ENCODE measurements around the gene AP1S1. TPM values are rescaled to one million over a fixed set of nuclear protein-coding genes. Genes with fewer than 3 reads are reported as not detected.

Gene AP1S1
- total and polyA plus RNA-seq, 9 of the 15 experiments (the other 6 are each of a cell fraction or from before 2014, with no cell fraction given) = 4.4 to 149 (median 89.4) TPM

DNA sequence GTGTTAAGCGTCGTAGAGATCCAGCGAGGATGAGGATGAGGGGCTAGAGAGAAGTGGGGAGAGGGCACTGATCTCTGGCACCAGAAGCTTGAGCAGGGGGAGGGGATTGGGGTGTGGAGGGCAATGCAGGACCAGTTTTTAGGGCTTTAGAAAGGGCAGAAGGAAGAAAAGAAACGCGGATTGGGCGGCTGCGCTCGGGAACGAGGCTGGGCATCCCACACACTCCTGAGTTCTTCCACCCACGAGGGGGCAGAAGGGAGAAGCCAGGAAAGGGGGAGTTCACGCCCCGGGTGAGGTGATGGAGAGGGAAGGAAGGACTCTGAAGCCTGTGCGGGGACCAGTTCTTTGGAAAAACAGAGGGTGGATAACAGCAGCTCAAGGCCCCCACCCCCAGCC is 17.2 kb downstream of the AP1S1 start (continued):
- TF ChIP-seq, protein P1, sequence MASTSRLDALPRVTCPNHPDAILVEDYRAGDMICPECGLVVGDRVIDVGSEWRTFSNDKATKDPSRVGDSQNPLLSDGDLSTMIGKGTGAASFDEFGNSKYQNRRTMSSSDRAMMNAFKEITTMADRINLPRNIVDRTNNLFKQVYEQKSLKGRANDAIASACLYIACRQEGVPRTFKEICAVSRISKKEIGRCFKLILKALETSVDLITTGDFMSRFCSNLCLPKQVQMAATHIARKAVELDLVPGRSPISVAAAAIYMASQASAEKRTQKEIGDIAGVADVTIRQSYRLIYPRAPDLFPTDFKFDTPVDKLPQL (IDR thresholded peaks at IDR 0.05; ENCODE audit: extremely low read depth, insufficient read length) = no peak
- no peak for TF ChIP-seq MTA1 (IDR thresholded peaks at IDR 0.05; ENCODE audit: borderline replicate concordance)
- no peak for TF ChIP-seq ATF7 (IDR thresholded peaks at IDR 0.05)
- TF ChIP-seq SRSF3 (IDR thresholded peaks at IDR 0.05; ENCODE audit: insufficient read depth, low read length) = no peak
- no peak for TF ChIP-seq PHF21A (IDR thresholded peaks at IDR 0.05; ENCODE audit: borderline replicate concordance, low read depth)
- no peak for TF ChIP-seq ZFP36 (IDR thresholded peaks at IDR 0.05; ENCODE audit: low read depth, low read length, partially characterized antibody)
- TF ChIP-seq, protein P2, sequence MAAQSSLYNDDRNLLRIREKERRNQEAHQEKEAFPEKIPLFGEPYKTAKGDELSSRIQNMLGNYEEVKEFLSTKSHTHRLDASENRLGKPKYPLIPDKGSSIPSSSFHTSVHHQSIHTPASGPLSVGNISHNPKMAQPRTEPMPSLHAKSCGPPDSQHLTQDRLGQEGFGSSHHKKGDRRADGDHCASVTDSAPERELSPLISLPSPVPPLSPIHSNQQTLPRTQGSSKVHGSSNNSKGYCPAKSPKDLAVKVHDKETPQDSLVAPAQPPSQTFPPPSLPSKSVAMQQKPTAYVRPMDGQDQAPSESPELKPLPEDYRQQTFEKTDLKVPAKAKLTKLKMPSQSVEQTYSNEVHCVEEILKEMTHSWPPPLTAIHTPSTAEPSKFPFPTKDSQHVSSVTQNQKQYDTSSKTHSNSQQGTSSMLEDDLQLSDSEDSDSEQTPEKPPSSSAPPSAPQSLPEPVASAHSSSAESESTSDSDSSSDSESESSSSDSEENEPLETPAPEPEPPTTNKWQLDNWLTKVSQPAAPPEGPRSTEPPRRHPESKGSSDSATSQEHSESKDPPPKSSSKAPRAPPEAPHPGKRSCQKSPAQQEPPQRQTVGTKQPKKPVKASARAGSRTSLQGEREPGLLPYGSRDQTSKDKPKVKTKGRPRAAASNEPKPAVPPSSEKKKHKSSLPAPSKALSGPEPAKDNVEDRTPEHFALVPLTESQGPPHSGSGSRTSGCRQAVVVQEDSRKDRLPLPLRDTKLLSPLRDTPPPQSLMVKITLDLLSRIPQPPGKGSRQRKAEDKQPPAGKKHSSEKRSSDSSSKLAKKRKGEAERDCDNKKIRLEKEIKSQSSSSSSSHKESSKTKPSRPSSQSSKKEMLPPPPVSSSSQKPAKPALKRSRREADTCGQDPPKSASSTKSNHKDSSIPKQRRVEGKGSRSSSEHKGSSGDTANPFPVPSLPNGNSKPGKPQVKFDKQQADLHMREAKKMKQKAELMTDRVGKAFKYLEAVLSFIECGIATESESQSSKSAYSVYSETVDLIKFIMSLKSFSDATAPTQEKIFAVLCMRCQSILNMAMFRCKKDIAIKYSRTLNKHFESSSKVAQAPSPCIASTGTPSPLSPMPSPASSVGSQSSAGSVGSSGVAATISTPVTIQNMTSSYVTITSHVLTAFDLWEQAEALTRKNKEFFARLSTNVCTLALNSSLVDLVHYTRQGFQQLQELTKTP (IDR thresholded peaks at IDR 0.05; ENCODE audit: low read depth in 1 of 2, partially characterized antibody in 2 of 2) = no peak
- TF ChIP-seq, protein P3, sequence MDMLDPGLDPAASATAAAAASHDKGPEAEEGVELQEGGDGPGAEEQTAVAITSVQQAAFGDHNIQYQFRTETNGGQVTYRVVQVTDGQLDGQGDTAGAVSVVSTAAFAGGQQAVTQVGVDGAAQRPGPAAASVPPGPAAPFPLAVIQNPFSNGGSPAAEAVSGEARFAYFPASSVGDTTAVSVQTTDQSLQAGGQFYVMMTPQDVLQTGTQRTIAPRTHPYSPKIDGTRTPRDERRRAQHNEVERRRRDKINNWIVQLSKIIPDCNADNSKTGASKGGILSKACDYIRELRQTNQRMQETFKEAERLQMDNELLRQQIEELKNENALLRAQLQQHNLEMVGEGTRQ (CRISPR knock-in tag; IDR thresholded peaks at IDR 0.05) = no peak
- no peak for TF ChIP-seq PURB (CRISPR knock-in tag; IDR thresholded peaks at IDR 0.05; ENCODE audit: low read depth)
- TF ChIP-seq, protein P4, sequence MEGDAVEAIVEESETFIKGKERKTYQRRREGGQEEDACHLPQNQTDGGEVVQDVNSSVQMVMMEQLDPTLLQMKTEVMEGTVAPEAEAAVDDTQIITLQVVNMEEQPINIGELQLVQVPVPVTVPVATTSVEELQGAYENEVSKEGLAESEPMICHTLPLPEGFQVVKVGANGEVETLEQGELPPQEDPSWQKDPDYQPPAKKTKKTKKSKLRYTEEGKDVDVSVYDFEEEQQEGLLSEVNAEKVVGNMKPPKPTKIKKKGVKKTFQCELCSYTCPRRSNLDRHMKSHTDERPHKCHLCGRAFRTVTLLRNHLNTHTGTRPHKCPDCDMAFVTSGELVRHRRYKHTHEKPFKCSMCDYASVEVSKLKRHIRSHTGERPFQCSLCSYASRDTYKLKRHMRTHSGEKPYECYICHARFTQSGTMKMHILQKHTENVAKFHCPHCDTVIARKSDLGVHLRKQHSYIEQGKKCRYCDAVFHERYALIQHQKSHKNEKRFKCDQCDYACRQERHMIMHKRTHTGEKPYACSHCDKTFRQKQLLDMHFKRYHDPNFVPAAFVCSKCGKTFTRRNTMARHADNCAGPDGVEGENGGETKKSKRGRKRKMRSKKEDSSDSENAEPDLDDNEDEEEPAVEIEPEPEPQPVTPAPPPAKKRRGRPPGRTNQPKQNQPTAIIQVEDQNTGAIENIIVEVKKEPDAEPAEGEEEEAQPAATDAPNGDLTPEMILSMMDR (IDR thresholded peaks at IDR 0.05 in 2 of 3, conservative IDR thresholded peaks at IDR 0.05 in 1 of 3; ENCODE audit: insufficient read depth in 2 of 3, low read depth in 1 of 3, low read length in 3 of 3) = peak; percentile 38 to 43 (median 42); a peak in 5 of 6 replicates
- TF ChIP-seq RAD21 (CRISPR knock-in tag; conservative IDR thresholded peaks at IDR 0.05 in 1 of 2, IDR thresholded peaks at IDR 0.05 in 1 of 2) = peak in 1 of 2 experiments; percentile 37; a peak in 2 of 4 replicates
- no peak for TF ChIP-seq COPS2 (conservative IDR thresholded peaks at IDR 0.05)
- no peak for TF ChIP-seq ZNF584 (CRISPR knock-in tag; IDR thresholded peaks at IDR 0.05; ENCODE audit: low read depth)
